Epithelial cell of prostate (primary cell): Measurements from ENCODE around the gene HOXB13.
A peak's percentile ranks its signal among the peaks of the same experiment; 100 is the strongest.

Experiments
- DNase-seq: peaks from one replicate; pipeline ENCODE4 v3.0.0-alpha.2; 2011; ENCODE audit warnings: low read depth, low spot score
- H3K27ac ChIP-seq: fragments of 450-650 bp; 2 replicates; pipeline ENCODE4 v1.5.1; 2017; ENCODE audit warnings: mild to moderate bottlenecking

Gene HOXB13

GRCh38 chr17:48728232-48729231 is at the start of gene HOXB13:
Gene HOXB13 (minus strand): TSS chr17:48728750. CDS start chr17:48728593, 157 bp downstream.
- peak within 1 kb of the TSS; percentile 91 for H3K27ac ChIP-seq
- peak; percentile 73 for DNase-seq

- no peak for DNase-seq
- H3K27ac ChIP-seq = no peak overlapping the region
These were observed 48.1 kb upstream of the HOXB13 start for GRCh38 chr17:48776602-48777001.

- DNase-seq = no peak
- H3K27ac ChIP-seq = no peak overlapping the region
These were observed 44.7 kb upstream of the HOXB13 start for GRCh38 chr17:48773245-48773644.

- no peak for DNase-seq
- no peak overlapping the region for H3K27ac ChIP-seq
These were observed 42.4 kb upstream of the HOXB13 start for GRCh38 chr17:48770954-48771353.

- no peak overlapping the region for H3K27ac ChIP-seq
These were observed 40.6 kb upstream of the HOXB13 start for GRCh38 chr17:48769009-48769675.

GRCh38 chr17:48767263-48767774 is 38.8 kb upstream of the HOXB13 start:
- no peak for DNase-seq
- H3K27ac ChIP-seq = no peak overlapping the region

More at GRCh38 chr17:48769009-48769675, 40.6 kb upstream of the HOXB13 start:
- no peak for DNase-seq

GRCh38 chr17:48761114-48761513 is 32.6 kb upstream of the HOXB13 start:
- DNase-seq = no peak
- no peak overlapping the region for H3K27ac ChIP-seq

- DNase-seq = no peak
- no peak overlapping the region for H3K27ac ChIP-seq
These were observed 31.9 kb upstream of the HOXB13 start for GRCh38 chr17:48760411-48760810.

- DNase-seq = no peak
- no peak overlapping the region for H3K27ac ChIP-seq
These were observed 30.7 kb upstream of the HOXB13 start for GRCh38 chr17:48759288-48759687.

GRCh38 chr17:48757524-48757961 is 29.0 kb upstream of the HOXB13 start:
- H3K27ac ChIP-seq = no peak overlapping the region
- no peak for DNase-seq

GRCh38 chr17:48756830-48757251 is 28.3 kb upstream of the HOXB13 start:
- no peak for DNase-seq
- no peak overlapping the region for H3K27ac ChIP-seq

GRCh38 chr17:48755356-48755755 is 26.8 kb upstream of the HOXB13 start:
- DNase-seq = no peak
- H3K27ac ChIP-seq = no peak overlapping the region

- no peak for DNase-seq
- no peak overlapping the region for H3K27ac ChIP-seq
These were observed 26.1 kb upstream of the HOXB13 start for GRCh38 chr17:48754500-48755261.

GRCh38 chr17:48753794-48754499 is 25.4 kb upstream of the HOXB13 start:
- DNase-seq = no peak
- H3K27ac ChIP-seq = peak overlapping the region; percentile 47

- peak overlapping the region; percentile 47 for H3K27ac ChIP-seq
- no peak for DNase-seq
These were observed 24.1 kb upstream of the HOXB13 start for GRCh38 chr17:48752399-48753288.

- peak overlapping the region; percentile 47 for H3K27ac ChIP-seq
- no peak for DNase-seq
These were observed 23.3 kb upstream of the HOXB13 start for GRCh38 chr17:48751733-48752398.

GRCh38 chr17:48751172-48751571 is 22.6 kb upstream of the HOXB13 start:
- no peak for DNase-seq
- no peak overlapping the region for H3K27ac ChIP-seq
